Thyroid gland (tissue), 4 donors: ENCODE measurements around the gene UQCRHL.

Experiments
- CTCF ChIP-seq, 6 experiments: fragments of 200-600 bp in 3 of 6; fragments of 450-650 bp in 3 of 6; sonication (generic) in 3 of 6; IDR thresholded peaks; one replicate each; pipeline ENCODE4 v1.5.1; 2016 to 2019; ENCODE audit warnings: antibody characterized with exemption in 6 of 6, mild to moderate bottlenecking in 2 of 6, inconsistent platforms in 1 of 6, moderate library complexity in 1 of 6
- POLR2A ChIP-seq, 2 donors: fragments of 450-650 bp; IDR thresholded peaks; one replicate each; pipeline ENCODE4 v1.6.1; 2017; ENCODE audit warnings: antibody characterized with exemption in 2 of 2, mild to moderate bottlenecking in 2 of 2, moderate library complexity in 1 of 2

- TF ChIP-seq CTCF (IDR thresholded peaks at IDR 0.05) (no peak), POLR2A (IDR thresholded peaks at IDR 0.05) (no peak)
These were observed 36.5 kb upstream of the UQCRHL start for GRCh38 chr1:15843826-15844572.
